IPS-18a (cell line): ENCODE measurements around the gene CCDC106.

Source experiments
- H3K27ac ChIP-seq: one replicate; pipeline ENCODE4 v1.5.1; 2013; ENCODE audit warnings: low read length
- H3K27me3 ChIP-seq: one replicate; pipeline ENCODE4 v1.6.1; 2013; ENCODE audit warnings: mild to moderate bottlenecking, low read length; ENCODE audit not compliant: control insufficient read depth, insufficient read depth
- H3K36me3 ChIP-seq: one replicate; pipeline ENCODE4 v1.6.1; 2013; ENCODE audit warnings: low read depth, low read length; ENCODE audit not compliant: control insufficient read depth
- H3K4me1 ChIP-seq: one replicate; pipeline ENCODE4 v1.6.1; 2013; ENCODE audit warnings: low read depth, low read length; ENCODE audit not compliant: control insufficient read depth
- H3K4me3 ChIP-seq: one replicate; pipeline ENCODE4 v1.5.1; 2013; ENCODE audit warnings: low read length
- H3K9ac ChIP-seq: one replicate; pipeline ENCODE4 v1.6.1; 2013; ENCODE audit warnings: mild to moderate bottlenecking, low read length, moderate library complexity
- H3K9me3 ChIP-seq: one replicate; pipeline ENCODE4 v1.6.1; 2013; ENCODE audit warnings: low read depth, low read length; ENCODE audit not compliant: control insufficient read depth

CCDC106 gene

DNA sequence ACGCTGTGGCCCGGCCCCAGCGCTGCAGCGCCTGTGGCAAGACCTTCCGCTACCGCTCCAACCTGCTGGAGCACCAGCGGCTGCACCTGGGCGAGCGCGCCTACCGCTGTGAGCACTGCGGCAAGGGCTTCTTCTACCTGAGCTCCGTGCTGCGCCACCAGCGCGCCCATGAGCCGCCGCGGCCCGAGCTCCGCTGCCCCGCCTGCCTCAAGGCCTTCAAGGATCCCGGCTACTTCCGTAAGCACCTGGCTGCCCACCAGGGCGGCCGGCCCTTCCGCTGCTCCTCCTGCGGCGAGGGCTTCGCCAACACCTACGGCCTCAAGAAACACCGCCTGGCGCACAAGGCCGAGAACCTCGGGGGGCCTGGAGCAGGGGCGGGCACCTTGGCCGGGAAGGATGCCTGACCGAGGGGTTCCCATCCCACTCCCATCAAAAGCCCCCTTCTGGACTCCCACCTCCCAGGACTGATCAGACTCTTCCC lies 31.6 kb upstream of the CCDC106 start:
- Histone ChIP-seq H3K36me3 (peaks cover 5% of the 10 kb centered on the region), H3K4me1 (no peaks in the 10 kb centered on the region), H3K4me3 (no peak overlapping the region), H3K27ac (no peak overlapping the region), H3K9ac (no peak overlapping the region), H3K27me3 (no peaks in the 10 kb centered on the region), H3K9me3 (no peaks in the 10 kb centered on the region)

DNA sequence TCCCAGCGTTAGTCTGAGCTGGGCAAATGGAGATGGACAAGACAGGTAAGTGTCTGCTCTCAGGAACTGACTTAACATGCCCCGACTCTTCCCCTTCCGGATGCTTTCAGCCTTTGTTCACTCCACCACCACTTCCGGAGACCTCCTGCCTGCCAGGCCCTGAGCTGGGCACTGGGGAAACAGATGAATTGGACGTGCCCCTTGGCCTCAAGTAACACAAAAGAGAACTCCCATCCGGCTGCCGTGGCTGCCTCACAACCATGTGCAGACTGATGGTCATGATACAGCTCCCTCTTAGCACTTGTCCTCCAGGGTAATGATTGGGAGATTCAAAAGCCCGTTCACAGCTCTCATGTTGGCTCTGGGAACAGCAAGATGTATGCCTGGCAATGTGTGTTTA lies 30.6 kb upstream of the CCDC106 start:
- Histone ChIP-seq H3K4me3 (no peak overlapping the region), H3K4me1 (no peaks in the 10 kb centered on the region), H3K9ac (no peak overlapping the region), H3K36me3 (peaks cover 5% of the 10 kb centered on the region), H3K9me3 (no peaks in the 10 kb centered on the region), H3K27ac (no peak overlapping the region), H3K27me3 (no peaks in the 10 kb centered on the region)

DNA sequence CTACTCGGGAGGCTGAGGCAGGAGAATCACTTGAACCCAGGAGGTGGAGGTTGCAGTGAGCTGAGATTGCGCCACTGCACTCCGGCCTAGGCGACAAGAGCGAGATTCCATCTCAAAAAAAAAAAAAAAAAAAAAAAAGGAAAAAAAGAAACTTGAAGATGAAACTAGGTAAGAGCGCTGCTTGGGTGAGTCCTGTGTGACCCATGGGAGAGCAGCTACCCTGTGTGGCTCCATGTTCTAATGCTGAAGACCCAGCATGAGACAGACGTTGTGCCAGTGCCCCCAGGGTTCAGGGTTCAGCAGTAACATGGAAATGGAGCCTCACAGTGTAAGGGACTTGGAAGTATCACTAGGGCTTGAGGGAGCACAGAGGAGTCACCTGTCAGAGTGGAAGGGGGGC lies 29.6 kb upstream of the CCDC106 start:
- H3K4me1 ChIP-seq: no peaks in the 10 kb centered on the region
- no peaks in the 10 kb centered on the region for H3K9me3 ChIP-seq
- H3K27ac ChIP-seq: no peak overlapping the region
- H3K36me3 ChIP-seq: peaks cover 5% of the 10 kb centered on the region
- no peak overlapping the region for H3K9ac ChIP-seq
- H3K4me3 ChIP-seq: no peak overlapping the region
- no peaks in the 10 kb centered on the region for H3K27me3 ChIP-seq

DNA sequence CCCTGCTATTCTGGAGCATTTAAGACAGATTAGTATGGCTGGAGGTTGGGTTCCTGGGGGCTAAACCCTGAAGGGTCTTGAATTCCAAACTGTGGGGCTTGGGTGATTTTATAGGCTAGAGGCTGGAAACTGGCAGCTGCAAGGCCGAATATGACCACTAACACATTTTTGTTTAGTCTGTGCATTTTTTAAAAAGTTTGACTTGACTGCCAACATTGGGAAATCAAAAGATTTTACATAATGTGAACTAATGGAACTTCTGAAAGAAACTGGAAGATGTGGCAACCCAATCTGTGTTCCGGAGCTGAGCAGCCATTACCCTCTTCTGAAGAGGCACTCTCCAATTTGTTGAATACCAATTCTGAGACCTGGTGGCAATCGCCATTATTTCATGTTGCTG lies 28.7 kb upstream of the CCDC106 start:
- no peaks in the 10 kb centered on the region for H3K4me1 ChIP-seq
- no peaks in the 10 kb centered on the region for H3K9me3 ChIP-seq
- H3K36me3 ChIP-seq: peaks cover 5% of the 10 kb centered on the region
- no peak overlapping the region for H3K4me3 ChIP-seq
- H3K27me3 ChIP-seq: no peaks in the 10 kb centered on the region
- no peak overlapping the region for H3K27ac ChIP-seq
- no peak overlapping the region for H3K9ac ChIP-seq

DNA sequence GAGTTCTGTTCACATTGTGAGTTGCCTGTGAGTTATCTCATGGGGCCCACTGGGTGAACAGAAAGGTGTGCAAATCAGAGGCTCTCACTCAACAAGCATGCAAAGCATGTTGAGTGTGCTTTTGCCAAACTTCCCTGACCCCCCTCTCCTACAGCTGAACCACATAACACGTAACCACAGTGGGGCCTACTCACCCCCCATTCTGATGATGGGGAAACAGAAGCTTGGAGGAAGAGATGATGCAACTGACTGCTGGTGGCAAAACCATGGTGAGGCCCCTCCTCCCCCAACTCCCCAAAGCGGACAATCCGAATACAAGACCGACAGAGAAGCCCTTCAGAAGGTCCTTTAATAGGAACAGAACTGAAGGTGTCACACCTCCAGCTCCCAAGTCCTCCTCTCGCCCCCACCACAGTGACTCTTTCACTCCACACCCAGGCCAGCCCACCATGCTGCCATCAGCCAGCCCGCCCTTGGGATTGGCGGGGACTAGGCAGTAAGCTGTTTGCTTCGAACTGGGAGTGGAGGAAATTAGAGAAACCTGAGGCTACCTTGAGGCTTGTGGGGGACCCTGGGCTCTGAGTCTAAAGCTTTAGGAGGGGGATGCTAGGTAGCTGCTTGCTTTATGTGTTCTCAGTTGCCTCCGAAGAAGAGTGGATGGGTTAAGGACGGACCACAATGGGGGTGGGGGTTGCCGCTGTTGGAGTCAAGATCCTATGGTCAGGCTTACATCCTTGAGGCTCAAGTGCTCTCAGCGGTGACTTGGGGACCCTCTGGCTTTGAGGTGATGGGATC lies 27.4 kb upstream of the CCDC106 start:
- Histone ChIP-seq H3K27ac (no peak overlapping the region), H3K4me1 (no peaks in the 10 kb centered on the region), H3K9ac (no peak overlapping the region), H3K9me3 (no peaks in the 10 kb centered on the region), H3K36me3 (peaks cover 5% of the 10 kb centered on the region), H3K27me3 (no peaks in the 10 kb centered on the region), H3K4me3 (no peak overlapping the region)

DNA sequence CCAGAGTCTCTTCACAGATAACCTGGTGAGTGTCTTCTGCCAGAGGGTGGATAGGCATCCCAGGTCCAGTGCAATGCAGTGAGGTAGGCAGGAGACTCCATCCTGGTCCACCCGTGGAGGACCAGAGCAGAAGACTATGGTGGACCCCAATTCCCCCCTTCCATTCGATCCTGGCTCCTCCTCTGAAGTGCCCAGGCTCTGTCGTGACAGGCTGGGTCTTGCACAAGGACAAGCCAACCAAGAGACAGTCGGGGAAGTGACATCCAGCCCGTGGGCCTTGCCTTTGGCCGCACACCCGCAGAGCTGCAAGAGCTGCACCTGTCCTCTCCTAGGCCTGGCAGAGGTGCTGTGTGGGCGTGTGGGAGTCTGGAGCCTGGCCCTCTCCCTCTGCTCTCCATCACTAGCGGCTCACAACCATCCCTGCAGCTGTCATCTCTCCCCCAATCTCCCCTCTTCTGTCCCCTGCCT lies 26.8 kb upstream of the CCDC106 start:
- Histone ChIP-seq H3K27ac (no peak overlapping the region), H3K27me3 (no peaks in the 10 kb centered on the region), H3K36me3 (peaks cover 5% of the 10 kb centered on the region), H3K9ac (no peak overlapping the region), H3K4me1 (no peaks in the 10 kb centered on the region), H3K9me3 (no peaks in the 10 kb centered on the region), H3K4me3 (no peak overlapping the region)

DNA sequence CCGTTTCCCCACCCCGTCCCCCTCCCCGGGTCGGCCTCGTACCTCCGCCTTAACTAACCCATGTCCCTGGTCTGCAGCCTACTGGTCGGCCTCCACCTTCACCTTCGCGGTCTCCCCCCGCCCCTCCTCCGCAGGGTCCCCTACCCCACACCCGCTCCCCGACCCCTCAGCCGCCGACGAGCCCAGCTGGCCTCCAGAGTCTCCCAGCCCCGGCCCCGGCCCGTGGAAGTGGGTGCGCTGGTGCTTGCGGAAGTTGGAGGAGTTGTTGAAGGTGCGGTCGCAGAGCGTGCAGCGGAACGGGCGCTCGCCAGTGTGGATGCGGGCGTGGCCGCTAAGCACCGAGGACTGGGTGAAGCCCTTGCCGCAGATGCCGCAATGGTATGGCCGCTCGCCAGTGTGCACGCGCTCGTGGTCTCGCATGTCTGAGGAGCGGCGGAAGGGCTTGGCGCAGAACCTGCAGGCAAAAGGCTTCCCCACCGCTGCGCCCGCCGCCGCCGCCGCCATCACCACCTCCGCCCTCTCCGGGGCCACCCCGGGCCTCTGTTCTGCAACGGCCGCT lies 26.3 kb upstream of the CCDC106 start:
- Histone ChIP-seq H3K27ac (no peak overlapping the region), H3K9me3 (no peaks in the 10 kb centered on the region), H3K4me1 (no peaks in the 10 kb centered on the region), H3K27me3 (no peaks in the 10 kb centered on the region), H3K36me3 (peaks cover 5% of the 10 kb centered on the region), H3K9ac (no peak overlapping the region), H3K4me3 (no peak overlapping the region)

DNA sequence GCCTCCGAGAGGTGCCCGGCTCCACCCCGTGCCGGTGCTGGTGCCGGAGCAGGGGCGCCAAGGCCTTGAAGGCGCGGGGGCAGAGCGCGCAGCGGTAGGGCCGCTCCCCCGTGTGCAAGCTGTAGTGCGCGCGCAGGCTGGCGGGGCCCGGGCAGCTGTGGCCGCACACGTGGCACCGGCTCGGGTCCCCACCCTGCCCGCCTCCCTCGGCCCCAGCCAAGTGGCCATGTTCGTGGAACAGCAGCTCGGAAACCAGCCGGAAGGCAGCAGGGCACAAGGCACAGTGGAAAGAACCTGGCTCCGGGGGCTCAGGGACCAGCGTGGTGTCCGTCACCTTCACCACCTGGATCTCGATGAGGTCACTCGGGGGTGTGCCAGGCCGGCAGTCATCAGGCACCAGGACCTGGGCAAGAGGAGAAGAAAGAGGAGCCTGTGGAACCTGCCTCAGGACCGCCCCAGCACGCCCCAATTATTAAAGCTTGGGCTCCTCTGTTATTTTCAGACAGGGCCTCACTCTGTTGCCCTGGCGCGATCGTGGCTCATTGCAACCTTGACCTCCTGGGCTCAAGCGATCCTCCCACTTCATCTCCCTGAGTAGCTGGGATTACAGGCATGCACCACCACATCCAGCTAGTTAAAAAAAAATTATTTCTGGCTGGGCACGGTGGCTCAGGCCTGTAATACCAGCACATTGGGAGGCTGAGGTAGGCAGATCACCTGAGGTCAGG lies 25.6 kb upstream of the CCDC106 start:
- no peaks in the 10 kb centered on the region for H3K27me3 ChIP-seq
- H3K27ac ChIP-seq: no peak overlapping the region
- H3K9ac ChIP-seq: no peak overlapping the region
- no peak overlapping the region for H3K4me3 ChIP-seq
- no peaks in the 10 kb centered on the region for H3K9me3 ChIP-seq
- H3K4me1 ChIP-seq: no peaks in the 10 kb centered on the region
- H3K36me3 ChIP-seq: peaks cover 3% of the 10 kb centered on the region

DNA sequence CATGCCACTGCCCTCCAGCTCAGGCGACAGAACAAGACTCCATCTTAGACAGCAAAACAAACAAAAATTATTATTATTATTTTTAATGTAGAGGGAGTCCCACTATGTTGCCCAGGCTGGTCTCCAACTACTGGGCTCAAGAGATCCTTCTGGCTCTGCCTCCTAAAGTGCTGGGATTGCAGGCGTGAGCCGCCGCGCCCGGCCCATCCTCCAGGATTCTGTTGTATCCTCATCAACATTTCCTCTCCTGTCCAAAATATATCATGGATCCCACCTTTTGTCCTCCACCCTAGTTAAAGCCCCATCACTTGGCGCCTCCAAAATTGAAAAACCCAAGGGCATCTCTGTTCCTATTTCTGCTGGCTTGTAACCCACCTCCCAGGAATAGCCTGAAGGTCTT lies 24.9 kb upstream of the CCDC106 start:
- Histone ChIP-seq H3K36me3 (no peaks in the 10 kb centered on the region), H3K9ac (no peak overlapping the region), H3K27me3 (no peaks in the 10 kb centered on the region), H3K9me3 (no peaks in the 10 kb centered on the region), H3K27ac (no peak overlapping the region), H3K4me3 (no peak overlapping the region), H3K4me1 (no peaks in the 10 kb centered on the region)

DNA sequence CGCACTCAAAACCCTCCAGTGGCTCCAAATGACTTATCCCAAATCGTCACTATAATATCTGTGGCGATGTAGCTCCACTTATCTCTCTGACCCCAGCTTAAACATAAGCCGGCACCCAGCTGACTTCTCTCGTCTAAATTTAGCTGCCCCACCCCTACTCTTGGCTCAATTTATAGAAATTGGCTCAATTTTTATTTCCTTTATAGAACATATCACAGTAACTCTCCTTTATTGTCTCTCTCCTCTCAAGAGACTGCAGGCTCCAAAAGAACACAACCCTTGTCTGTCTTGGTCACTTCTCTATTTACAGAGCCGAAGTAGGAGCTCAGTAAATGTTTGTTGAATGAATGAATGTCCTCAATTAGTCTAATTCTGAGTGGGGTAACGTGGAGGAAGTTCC lies 24.5 kb upstream of the CCDC106 start:
- Histone ChIP-seq H3K9ac (no peak overlapping the region), H3K9me3 (no peaks in the 10 kb centered on the region), H3K4me3 (peak overlapping the region; percentile 50), H3K27me3 (no peaks in the 10 kb centered on the region), H3K36me3 (no peaks in the 10 kb centered on the region), H3K27ac (no peak overlapping the region), H3K4me1 (no peaks in the 10 kb centered on the region)

DNA sequence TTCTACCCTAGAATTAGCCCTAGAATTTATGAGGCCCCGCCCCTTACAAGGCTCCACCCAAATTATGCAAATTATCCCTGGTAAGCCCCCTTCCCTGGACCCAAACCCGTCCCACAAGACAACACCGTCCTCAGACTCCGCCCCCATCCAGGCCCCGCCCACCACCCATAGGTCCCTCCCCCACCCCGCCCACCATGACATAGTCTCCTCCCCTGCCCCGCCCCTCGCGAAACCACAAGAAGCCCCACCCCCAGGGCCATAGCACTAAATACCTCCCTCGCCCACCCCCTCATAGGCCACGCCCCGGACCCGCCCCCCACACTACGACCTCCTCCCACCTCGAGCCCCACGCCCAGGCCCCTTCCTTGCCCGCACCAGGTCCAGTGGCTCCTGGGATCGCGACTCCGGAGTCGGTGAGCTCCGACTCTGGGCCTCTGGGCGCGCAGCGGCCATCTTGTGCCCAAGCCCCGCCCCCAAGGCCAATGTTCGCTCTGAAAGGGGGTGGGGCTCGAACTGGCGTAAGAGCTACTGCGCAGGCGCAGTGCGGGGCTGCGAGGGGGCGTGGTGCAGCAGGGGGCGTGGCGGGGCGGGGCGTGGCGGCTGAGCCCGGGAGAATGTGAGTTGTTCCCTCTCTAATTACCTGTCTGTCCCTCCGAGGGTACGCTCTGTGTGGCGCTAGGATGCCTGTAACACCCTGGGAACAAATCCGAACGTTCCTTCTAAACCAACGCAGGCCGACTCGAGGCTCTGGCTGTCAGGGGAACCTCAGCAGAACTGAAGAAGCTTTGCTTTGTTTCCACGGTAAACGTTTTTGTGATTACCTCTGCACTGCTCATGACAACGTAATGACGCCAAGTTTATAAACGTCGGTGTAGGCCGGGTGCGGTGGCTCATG lies 23.7 kb upstream of the CCDC106 start, which contains the start of gene ZNF784:
Gene ZNF784 (minus strand): TSS at position 458 of the 895 bp plus-strand sequence. CDS start 5 bp downstream, at position 453.
- Histone ChIP-seq H3K9me3 (no peaks in the 10 kb centered on the region), H3K27ac (peak within 1 kb of the TSS; percentile 21), H3K4me1 (no peaks in the 10 kb centered on the region), H3K36me3 (no peaks in the 10 kb centered on the region), H3K4me3 (peak within 1 kb of the TSS; percentile 64), H3K9ac (peak within 1 kb of the TSS; percentile 49), H3K27me3 (no peaks in the 10 kb centered on the region)
